Activated T-cell treated with anti-CD3 and anti-CD28 coated beads, Interleukin-2, amount 50 U/mL, for 24 hours (primary cell): Measurements from ENCODE around the gene LCE1D.

ENCODE experiments used
- DNase-seq: peaks from one replicate; pipeline ENCODE4 v3.0.0-alpha.2; 2020
- H3K27ac Mint-ChIP-seq: 2 replicates; pipeline ENCODE4 v1.8.0; 2020; ENCODE audit warnings: mild to moderate bottlenecking, mixed read lengths
- H3K27me3 Mint-ChIP-seq: 2 replicates; pipeline ENCODE4 v1.8.0; 2020; ENCODE audit warnings: mixed read lengths
- H3K36me3 Mint-ChIP-seq: 2 replicates; pipeline ENCODE4 v1.8.0; 2020; ENCODE audit warnings: low read depth, mixed read lengths
- H3K4me1 Mint-ChIP-seq: 2 replicates; pipeline ENCODE4 v1.8.0; 2020; ENCODE audit warnings: low read depth, mixed read lengths
- H3K4me3 Mint-ChIP-seq: 2 replicates; pipeline ENCODE4 v1.8.0; 2020; ENCODE audit warnings: mild to moderate bottlenecking, moderate library complexity, mixed read lengths
- H3K9me3 Mint-ChIP-seq: 2 replicates; pipeline ENCODE4 v1.8.0; 2020; ENCODE audit warnings: mixed read lengths

Gene LCE1D

DNA sequence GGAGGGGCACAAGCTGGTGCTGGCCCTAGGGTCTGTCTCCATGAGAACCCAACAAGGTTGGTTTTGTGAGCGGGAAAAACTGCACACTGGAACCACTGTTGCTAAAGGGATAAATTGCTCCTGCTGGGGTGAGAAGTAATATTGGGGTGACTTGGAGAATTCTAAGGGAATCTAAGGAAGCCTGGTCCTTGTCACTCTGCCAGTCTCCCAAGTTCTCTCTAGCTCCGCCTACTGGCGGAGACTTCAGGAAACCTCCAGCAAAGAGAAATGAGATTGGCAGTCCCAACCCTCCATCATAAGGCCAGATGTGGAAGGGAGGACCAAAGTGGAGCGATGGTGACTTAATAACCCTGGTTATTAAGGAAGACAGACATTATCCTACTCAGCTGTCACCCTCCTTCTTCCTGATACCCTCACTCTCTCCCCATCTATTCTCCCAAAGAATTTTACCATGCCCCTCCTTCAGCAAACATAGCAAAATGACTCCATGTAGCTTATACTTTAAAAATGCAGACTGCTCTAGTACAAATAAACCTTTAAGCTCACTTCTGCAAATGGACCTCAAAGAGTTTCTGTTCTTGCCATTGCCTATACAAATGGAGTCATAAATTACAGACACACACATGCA lies 18.9 kb upstream of the LCE1D start:
- Mint-ChIP-seq H3K27me3 (peaks cover 39% of the 10 kb centered on the region), H3K4me3 (no peak overlapping the region), H3K27ac (no peak overlapping the region), H3K4me1 (no peaks in the 10 kb centered on the region), H3K9me3 (no peaks in the 10 kb centered on the region), H3K36me3 (no peaks in the 10 kb centered on the region)
- DNase-seq = no peak

DNA sequence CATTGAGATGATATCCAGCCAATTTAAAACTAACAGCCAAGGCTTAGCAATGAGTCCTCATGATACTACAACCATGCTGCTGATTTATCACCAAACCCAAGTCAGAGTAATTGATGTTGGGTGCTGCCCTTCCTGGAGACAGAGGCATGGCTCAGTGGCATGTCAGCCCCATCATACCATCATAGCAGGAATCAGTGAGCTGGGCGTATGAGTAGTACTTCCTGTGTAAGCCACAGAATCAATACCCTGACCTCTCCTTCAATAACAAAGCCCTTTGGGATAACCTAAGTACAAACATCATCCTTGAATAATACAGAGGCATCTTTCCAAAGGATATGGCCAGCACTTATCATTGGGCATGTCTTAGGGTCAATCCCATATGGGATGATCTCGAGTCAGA lies 13.4 kb upstream of the LCE1D start:
- H3K27me3 Mint-ChIP-seq = peaks cover 57% of the 10 kb centered on the region
- H3K4me1 Mint-ChIP-seq = no peaks in the 10 kb centered on the region
- H3K27ac Mint-ChIP-seq = no peak overlapping the region
- no peaks in the 10 kb centered on the region for H3K9me3 Mint-ChIP-seq
- no peak overlapping the region for H3K4me3 Mint-ChIP-seq
- H3K36me3 Mint-ChIP-seq = no peaks in the 10 kb centered on the region
- no peak for DNase-seq

DNA sequence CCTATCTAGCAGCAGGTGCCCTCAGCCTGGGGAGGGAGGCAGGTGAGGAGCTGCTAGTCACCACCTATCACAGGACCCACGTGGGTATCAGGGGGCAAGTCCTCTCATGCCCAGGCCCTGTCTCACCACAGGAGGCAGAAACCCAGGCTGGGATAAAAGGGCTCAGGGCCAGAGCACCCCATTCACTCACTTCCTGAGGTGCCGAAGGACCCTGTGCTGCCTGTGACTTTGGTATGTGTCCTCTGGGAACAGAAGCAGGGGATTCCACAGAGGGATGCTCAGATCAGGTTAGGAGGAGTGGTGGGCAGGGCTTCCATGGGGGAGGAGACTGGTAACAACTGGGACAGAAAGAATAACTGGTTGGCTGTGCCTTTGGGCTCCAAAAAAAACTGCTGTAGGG lies 10.4 kb upstream of the LCE1D start, which contains the start of gene LCE1E:
Gene LCE1E, plus strand, starts transcription at position 181 of the 400 bp plus-strand sequence. CDS start 1,043 bp downstream, outside the sequence.
- H3K27me3 Mint-ChIP-seq = peaks cover 49% of the 10 kb centered on the region

DNA sequence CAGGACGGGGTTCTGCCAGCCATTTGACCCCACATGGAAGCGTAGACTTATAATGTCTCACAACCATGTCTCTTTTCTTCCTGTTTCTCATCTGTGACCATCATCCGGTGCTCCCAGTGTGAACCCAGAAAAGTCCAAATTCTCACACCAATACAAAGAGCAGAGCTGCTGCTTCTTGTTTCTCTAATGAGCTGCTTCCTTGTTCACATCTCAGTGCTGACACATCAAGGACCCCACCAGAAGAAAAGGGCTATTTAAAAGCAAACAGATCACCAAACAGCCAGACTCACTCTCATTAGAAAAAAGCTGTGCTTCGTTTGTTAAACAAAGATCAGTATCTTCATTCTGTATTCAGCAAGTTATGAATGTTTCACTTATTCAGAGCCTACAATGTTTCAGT lies 835 bp upstream of the LCE1D start:
- H3K36me3 Mint-ChIP-seq = no peaks in the 10 kb centered on the region
- no peaks in the 10 kb centered on the region for H3K9me3 Mint-ChIP-seq
- no peak for DNase-seq
- H3K4me1 Mint-ChIP-seq = no peaks in the 10 kb centered on the region
- no peak overlapping the region for H3K27ac Mint-ChIP-seq
- peaks cover 15% of the 10 kb centered on the region for H3K27me3 Mint-ChIP-seq
- no peak overlapping the region for H3K4me3 Mint-ChIP-seq

More for the DNA sequence above, 10.4 kb upstream of the LCE1D start, which contains the start of gene LCE1E:
- H3K36me3 Mint-ChIP-seq = no peaks in the 10 kb centered on the region
- H3K4me1 Mint-ChIP-seq = no peaks in the 10 kb centered on the region
- no peak within 1 kb of the TSS for H3K4me3 Mint-ChIP-seq
- H3K27ac Mint-ChIP-seq = no peak within 1 kb of the TSS
- no peaks in the 10 kb centered on the region for H3K9me3 Mint-ChIP-seq
- DNase-seq = no peak

DNA sequence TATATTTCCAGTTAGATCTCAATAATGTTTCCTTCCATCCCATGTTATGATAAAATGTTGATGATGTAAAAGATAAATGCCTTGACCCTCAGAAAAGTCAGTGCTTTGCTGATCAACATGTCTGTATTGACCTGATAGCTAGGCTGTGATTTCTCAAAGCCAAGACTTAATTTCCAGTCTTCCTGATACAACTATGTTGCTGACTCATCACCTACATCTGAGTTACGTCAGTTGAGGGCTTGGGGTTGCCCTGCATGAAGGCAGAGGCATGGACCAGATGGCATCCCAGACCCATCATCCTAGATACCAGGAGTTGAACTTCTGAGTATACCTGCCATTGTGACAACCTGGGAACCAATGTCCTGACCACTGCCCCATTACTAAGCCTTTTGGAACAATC lies 4.8 kb downstream of the LCE1D start:
- Mint-ChIP-seq H3K36me3 (no peaks in the 10 kb centered on the region), H3K4me1 (no peaks in the 10 kb centered on the region), H3K9me3 (no peaks in the 10 kb centered on the region), H3K27me3 (peaks cover 54% of the 10 kb centered on the region), H3K4me3 (no peak overlapping the region), H3K27ac (no peak overlapping the region)
- no peak for DNase-seq

DNA sequence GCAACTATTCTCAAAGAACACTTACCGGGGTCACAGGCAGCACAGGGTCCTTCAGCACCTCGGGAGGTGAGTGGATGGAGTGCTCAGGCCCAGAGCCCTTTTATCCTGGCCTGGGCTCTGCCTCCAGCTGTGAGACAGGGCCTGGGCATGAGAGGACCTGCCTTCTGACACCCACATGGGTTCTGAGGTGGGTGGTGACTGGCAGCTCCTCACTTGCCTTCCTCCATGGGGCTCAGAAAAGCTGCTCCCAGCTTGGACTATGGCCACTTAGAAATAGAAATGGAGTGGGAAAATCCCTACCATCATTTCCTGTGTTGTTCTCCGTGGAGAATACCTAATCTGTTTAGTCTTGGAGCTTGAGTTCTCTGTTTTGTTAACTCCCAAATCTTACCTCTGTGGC lies 10.1 kb downstream of the LCE1D start, which contains the start of gene LCE1C:
Gene LCE1C, minus strand, starts transcription at position 76 of the 400 bp plus-strand sequence. CDS start 1,173 bp downstream, outside the sequence.
- Mint-ChIP-seq H3K4me3 (no peak within 1 kb of the TSS), H3K27ac (no peak within 1 kb of the TSS), H3K4me1 (no peaks in the 10 kb centered on the region), H3K9me3 (no peaks in the 10 kb centered on the region), H3K27me3 (peaks cover 40% of the 10 kb centered on the region), H3K36me3 (no peaks in the 10 kb centered on the region)
- no peak for DNase-seq

DNA sequence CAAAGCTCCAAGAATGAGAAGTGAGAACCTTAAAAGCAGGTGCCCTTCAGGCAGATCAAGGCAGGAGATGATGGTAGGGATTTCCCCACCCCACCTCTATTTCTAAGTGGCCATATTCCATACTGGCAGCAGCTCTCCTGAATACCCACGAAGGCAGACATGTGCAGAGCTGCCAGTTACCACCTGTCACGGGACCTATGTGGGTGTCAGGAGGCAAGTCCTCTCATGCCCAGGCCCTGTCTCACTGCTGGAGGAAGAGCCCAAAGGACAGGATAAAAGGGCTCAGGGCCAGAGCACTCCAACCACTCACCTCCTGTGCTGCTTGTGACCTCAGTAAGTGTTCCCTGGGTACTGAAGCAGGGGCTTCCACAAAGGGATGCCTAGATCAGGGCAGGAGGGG lies 14.5 kb downstream of the LCE1D start:
- H3K4me1 Mint-ChIP-seq = no peaks in the 10 kb centered on the region
- DNase-seq = no peak
- H3K27ac Mint-ChIP-seq = no peak overlapping the region

DNA sequence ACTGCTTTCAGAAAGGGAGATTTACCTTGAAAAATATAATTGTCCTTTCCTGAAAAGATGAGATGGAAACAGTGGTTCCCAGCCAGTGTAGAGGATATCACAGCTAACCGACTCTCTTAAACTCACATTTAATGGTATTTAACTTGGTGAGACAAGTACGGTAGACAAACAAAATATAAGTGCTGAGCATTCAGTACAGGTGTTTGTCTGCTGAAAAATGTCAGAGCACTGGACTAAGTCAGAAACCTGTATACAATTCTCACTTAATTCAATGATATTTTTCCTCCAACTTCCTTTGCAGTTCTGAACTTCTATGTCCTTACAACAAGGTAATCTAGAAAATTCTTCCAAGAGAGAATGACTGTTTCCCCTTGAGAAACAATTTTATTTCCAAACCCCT lies 15.2 kb downstream of the LCE1D start, which contains the start of gene LCE1B:
Gene LCE1B, plus strand, starts transcription at position 301 of the 400 bp plus-strand sequence. CDS start 476 bp downstream, outside the sequence.
- DNase-seq = no peak
- Mint-ChIP-seq H3K27me3 (peaks cover 28% of the 10 kb centered on the region), H3K4me1 (no peaks in the 10 kb centered on the region), H3K36me3 (no peaks in the 10 kb centered on the region), H3K27ac (no peak within 1 kb of the TSS), H3K4me3 (no peak within 1 kb of the TSS), H3K9me3 (no peaks in the 10 kb centered on the region)

More for the DNA sequence above, 14.5 kb downstream of the LCE1D start:
- Mint-ChIP-seq H3K27me3 (peaks cover 28% of the 10 kb centered on the region), H3K9me3 (no peaks in the 10 kb centered on the region), H3K36me3 (no peaks in the 10 kb centered on the region), H3K4me3 (no peak overlapping the region)

DNA sequence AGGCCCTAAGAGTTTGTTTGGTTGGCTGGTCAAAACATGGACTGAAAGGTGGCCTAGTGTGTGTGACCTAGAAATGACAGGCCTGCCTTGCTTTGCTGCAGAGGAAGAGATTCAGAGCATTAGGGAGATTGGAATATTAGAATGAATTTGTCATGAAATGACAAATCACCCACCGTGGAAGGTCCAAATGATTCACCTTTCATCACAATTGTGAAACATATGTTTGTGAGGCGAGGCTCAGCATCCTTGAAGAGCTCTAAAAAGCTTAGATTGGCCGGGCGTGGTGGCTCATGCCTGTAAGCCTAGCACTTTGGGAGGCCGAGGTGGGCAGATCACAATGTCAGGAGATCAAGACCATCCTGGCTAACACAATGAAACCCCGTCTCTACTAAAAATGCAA lies 20.8 kb downstream of the LCE1D start:
- H3K27me3 Mint-ChIP-seq = peaks cover 22% of the 10 kb centered on the region
- no peak overlapping the region for H3K27ac Mint-ChIP-seq
- DNase-seq = no peak
- no peaks in the 10 kb centered on the region for H3K4me1 Mint-ChIP-seq
- H3K36me3 Mint-ChIP-seq = no peaks in the 10 kb centered on the region
- H3K9me3 Mint-ChIP-seq = no peaks in the 10 kb centered on the region
- H3K4me3 Mint-ChIP-seq = no peak overlapping the region

DNA sequence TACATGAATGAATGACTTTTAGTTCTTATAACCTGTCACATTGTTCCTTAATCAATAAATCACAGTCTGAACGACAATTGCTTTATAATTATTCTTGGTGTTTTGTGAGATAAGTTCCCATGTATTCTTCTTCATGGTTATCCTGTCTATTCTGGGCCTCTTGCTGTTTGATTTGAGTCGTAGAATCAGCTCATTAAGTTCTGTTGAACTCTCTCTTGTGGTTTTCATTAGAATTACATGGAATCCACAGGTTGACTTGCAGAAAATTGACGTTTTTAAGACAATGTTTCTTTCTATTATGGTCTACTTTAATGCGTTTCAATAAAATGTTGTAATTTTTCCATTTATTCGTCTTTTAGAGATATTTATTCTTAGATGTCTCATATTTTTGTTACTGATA lies 26.8 kb downstream of the LCE1D start:
- H3K27me3 Mint-ChIP-seq = peaks cover 36% of the 10 kb centered on the region
- no peak overlapping the region for H3K27ac Mint-ChIP-seq
- no peak overlapping the region for H3K4me3 Mint-ChIP-seq
- H3K36me3 Mint-ChIP-seq = no peaks in the 10 kb centered on the region
- no peaks in the 10 kb centered on the region for H3K4me1 Mint-ChIP-seq
- DNase-seq = no peak
- no peaks in the 10 kb centered on the region for H3K9me3 Mint-ChIP-seq

DNA sequence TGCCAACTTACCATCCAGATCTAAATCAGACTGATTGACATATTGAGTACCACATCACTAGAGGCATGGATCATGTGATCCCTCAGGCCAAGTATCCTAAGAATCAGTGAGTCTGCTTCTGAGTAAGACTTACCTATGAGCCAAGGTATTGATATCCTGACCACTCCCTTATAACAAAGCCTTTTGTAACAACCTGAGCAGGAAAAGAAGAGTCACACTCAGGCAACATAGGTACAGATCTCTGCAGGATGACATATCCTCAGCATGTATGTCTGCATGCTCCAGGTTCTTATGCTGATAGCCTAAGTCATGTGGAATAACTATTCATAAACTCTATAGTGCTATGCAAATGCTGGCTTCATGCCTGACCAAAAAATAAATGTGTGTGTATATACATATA lies 28.4 kb downstream of the LCE1D start:
- peaks cover 49% of the 10 kb centered on the region for H3K27me3 Mint-ChIP-seq

DNA sequence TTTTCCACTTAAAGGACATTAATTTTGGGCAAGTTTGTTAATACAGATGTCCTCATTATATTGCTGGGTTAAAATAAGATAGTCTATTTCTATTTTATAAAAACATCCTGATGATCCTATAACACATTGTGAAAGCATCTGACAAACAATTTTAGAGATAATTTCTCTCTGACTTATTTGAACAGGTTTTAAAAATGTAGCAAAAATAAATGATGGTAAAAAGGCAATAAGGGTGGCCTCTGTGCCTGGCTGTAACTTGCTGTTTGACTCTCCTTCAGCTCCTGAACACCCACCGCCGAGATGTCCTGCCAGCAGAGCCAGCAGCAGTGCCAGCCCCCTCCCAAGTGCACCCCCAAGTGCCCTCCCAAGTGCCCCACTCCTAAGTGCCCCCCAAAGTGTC lies 30.7 kb downstream of the LCE1D start, which contains the start of gene LCE1A:
Gene LCE1A, plus strand, starts transcription at position 301 of the 400 bp plus-strand sequence. Its CDS starts 0 bp downstream, at position 301.
- H3K36me3 Mint-ChIP-seq = no peaks in the 10 kb centered on the region
- peaks cover 61% of the 10 kb centered on the region for H3K27me3 Mint-ChIP-seq
- H3K27ac Mint-ChIP-seq = no peak within 1 kb of the TSS
- H3K4me1 Mint-ChIP-seq = no peaks in the 10 kb centered on the region
- no peak within 1 kb of the TSS for H3K4me3 Mint-ChIP-seq
- no peak for DNase-seq
- no peaks in the 10 kb centered on the region for H3K9me3 Mint-ChIP-seq

More for the DNA sequence above, 28.4 kb downstream of the LCE1D start:
- Mint-ChIP-seq H3K27ac (no peak overlapping the region), H3K9me3 (no peaks in the 10 kb centered on the region), H3K36me3 (no peaks in the 10 kb centered on the region), H3K4me3 (no peak overlapping the region), H3K4me1 (no peaks in the 10 kb centered on the region)
- DNase-seq = no peak

DNA sequence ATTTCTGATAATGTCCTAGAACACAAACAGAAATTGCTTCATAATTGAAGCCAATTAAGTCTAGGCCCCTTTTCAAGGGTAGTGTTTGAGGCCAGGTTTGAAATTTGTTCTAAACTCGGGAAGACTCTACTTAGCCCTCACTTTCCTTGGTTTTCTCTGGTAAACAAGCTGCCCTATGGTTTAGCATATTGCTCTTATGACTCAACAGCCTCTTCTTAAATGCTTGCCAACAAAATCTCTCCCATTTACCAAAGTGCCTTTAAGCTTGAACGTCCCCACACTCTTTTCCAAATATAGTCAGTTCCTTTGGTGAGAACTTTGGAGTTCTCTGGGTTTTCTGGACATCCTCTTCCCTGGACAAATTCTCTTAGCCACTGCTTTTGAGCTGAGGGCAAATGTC lies 40.3 kb downstream of the LCE1D start:
- H3K27ac Mint-ChIP-seq = no peak overlapping the region
- no peaks in the 10 kb centered on the region for H3K9me3 Mint-ChIP-seq
- no peak for DNase-seq
- no peak overlapping the region for H3K4me3 Mint-ChIP-seq
- H3K27me3 Mint-ChIP-seq = peaks cover 20% of the 10 kb centered on the region
- H3K36me3 Mint-ChIP-seq = no peaks in the 10 kb centered on the region
- H3K4me1 Mint-ChIP-seq = no peaks in the 10 kb centered on the region

DNA sequence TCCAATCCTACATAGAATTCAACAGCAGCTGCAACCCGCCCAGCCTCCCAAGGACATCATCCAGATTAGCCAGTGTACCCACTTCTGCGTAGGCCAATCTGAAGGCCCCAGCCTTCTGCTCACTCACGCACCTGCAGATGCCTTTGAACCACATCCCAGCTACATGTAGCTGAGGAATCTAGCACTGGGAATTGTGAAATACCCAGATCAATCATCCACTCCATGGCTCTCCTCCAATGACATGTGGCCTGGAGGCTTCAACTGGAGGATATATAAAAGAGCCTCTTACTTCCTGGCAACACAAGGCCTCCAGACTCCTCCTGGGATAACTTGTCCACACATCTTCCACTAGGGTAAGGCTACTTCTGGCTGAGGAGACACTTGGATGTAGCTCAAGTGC lies 46.0 kb downstream of the LCE1D start, which contains the start of gene LCE6A:
Gene LCE6A, plus strand, starts transcription at position 301 of the 400 bp plus-strand sequence. CDS start 665 bp downstream, outside the sequence.
- peaks cover 34% of the 10 kb centered on the region for H3K27me3 Mint-ChIP-seq
- H3K4me1 Mint-ChIP-seq = no peaks in the 10 kb centered on the region
- H3K4me3 Mint-ChIP-seq = no peak within 1 kb of the TSS
- no peak for DNase-seq
- no peaks in the 10 kb centered on the region for H3K36me3 Mint-ChIP-seq
- no peaks in the 10 kb centered on the region for H3K9me3 Mint-ChIP-seq
- H3K27ac Mint-ChIP-seq = no peak within 1 kb of the TSS
